HG02588 (cell line): ENCODE data around the gene BMF.

ENCODE experiments used
- ATAC-seq: cut with Tn5 transposase; IDR thresholded peaks from one replicate; pipeline ENCODE4 v1.9.1; 2021; ENCODE audit warnings: mild to moderate bottlenecking, moderate library complexity; ENCODE audit not compliant: unreplicated experiment

BMF gene

GRCh38 chr15:40052604-40053003, 56.1 kb downstream of the BMF start:
- ATAC-seq: no peak

GRCh38 chr15:40051616-40052415, 56.9 kb downstream of the BMF start:
- ATAC-seq: no peak

- no peak for ATAC-seq
These were observed 57.8 kb downstream of the BMF start for GRCh38 chr15:40050788-40051470.

- ATAC-seq: no peak
These were observed 59.7 kb downstream of the BMF start for GRCh38 chr15:40048926-40049475.

GRCh38 chr15:40048211-40048792, 60.4 kb downstream of the BMF start:
- ATAC-seq: no peak

GRCh38 chr15:40047415-40048210, 61.1 kb downstream of the BMF start:
- ATAC-seq: peak; percentile 48

- ATAC-seq: no peak
These were observed 61.8 kb downstream of the BMF start for GRCh38 chr15:40046721-40047414.

- ATAC-seq: no peak
These were observed 63.0 kb downstream of the BMF start for GRCh38 chr15:40045572-40046217.

- ATAC-seq: peak; percentile 71
These were observed 63.7 kb downstream of the BMF start for GRCh38 chr15:40044717-40045571.

- ATAC-seq: no peak
These were observed 64.6 kb downstream of the BMF start for GRCh38 chr15:40043927-40044716.

GRCh38 chr15:40042791-40043320, 65.8 kb downstream of the BMF start:
- no peak for ATAC-seq

GRCh38 chr15:40040770-40041169, 67.9 kb downstream of the BMF start:
- ATAC-seq: no peak

- ATAC-seq: no peak
These were observed 68.4 kb downstream of the BMF start for GRCh38 chr15:40040293-40040635.

GRCh38 chr15:40038638-40039543, 69.8 kb downstream of the BMF start, which contains the start of gene SRP14:
Gene SRP14 (minus strand): TSS chr15:40039181. CDS start chr15:40039116, 65 bp downstream.
- peak; percentile 91 for ATAC-seq

- ATAC-seq: no peak
These were observed 70.4 kb downstream of the BMF start for GRCh38 chr15:40038275-40038637.
